HCT116 (cell line): Measurements from ENCODE around the gene COL5A1. TPM values are rescaled to one million over a fixed set of nuclear protein-coding genes. Genes with fewer than 3 reads are reported as not detected.

Experiments used
- ATAC-seq: fragments of 200-7000 bp; cut with Tn5 transposase; 2 replicates; pipeline ENCODE4 v1.9.1; 2020; ENCODE audit warnings: mild to moderate bottlenecking, moderate library complexity
- BruUV-seq: library from RNA; stranded (reverse); fragments of 400-500 nt; replicated peaks from 2 replicates; lab custom pipeline; 2021; lab: Mats Ljungman, UMichigan
- CTCF ChIA-PET: fragments of 300-600 bp; sonication (Branson Sonifier 250); formaldehyde crosslinking; loops from one replicate; lab custom pipeline; 2021; ENCODE audit warnings: antibody characterized with exemption; lab: Charles Lee
- POLR2A ChIA-PET: fragments of 300-600, 350-600 bp; sonication (Branson Sonifier 250); formaldehyde crosslinking; loops from one replicate; lab custom pipeline; 2021; ENCODE audit warnings: antibody characterized with exemption; lab: Charles Lee
- RAD21 ChIA-PET, 2 experiments: fragments of 300-600 bp; sonication (Branson Sonifier 250); formaldehyde crosslinking; loops; one replicate each; lab custom pipeline; 2023; ENCODE audit warnings: low total read pairs in 2 of 2; ENCODE audit not compliant: uncharacterized antibody in 2 of 2, unreplicated experiment in 2 of 2, low non-redundant PET in 1 of 2; lab: Charles Lee
- DNase-seq: peaks from one replicate; pipeline ENCODE4 v3.0.0-alpha.2; 2010; ENCODE audit warnings: low read depth, low spot score
- H2AFZ ChIP-seq: fragments of 200-600 bp; shearing (Covaris generic), sonication (generic); 2 replicates; pipeline ENCODE4 v1.6.1; 2017; ENCODE audit warnings: low read depth, mixed run types, mixed read lengths, antibody characterized with exemption, low read length; ENCODE audit not compliant: poor library complexity, severe bottlenecking
- H3K27ac ChIP-seq: 2 replicates; pipeline ENCODE4 v1.5.1; 2012; ENCODE audit warnings: low read depth, low read length
- H3K27me3 ChIP-seq: fragments of 200-600 bp; sonication (generic); 2 replicates; pipeline ENCODE4 v1.6.1; 2016; ENCODE audit warnings: mixed run types, low read length, mixed read lengths; ENCODE audit not compliant: insufficient read depth
- H3K36me3 ChIP-seq, 2 experiments: fragments of 200-500 bp in 1 of 2; fragments of 200-600 bp in 1 of 2; sonication (Bioruptor generic) in 1 of 2; sonication (generic) in 1 of 2; 2 replicates each; pipeline versions ENCODE4 v1.5.1 to v1.6.1; 2014 to 2016; ENCODE audit warnings: low read length in 2 of 2, inconsistent platforms in 1 of 2, mixed read lengths in 1 of 2, mixed run types in 1 of 2; ENCODE audit not compliant: insufficient read depth in 2 of 2, control insufficient read depth in 1 of 2
- H3K4me1 ChIP-seq, 2 experiments: fragments of 200-600 bp in 1 of 2; sonication (generic) in 1 of 2; 2 replicates each; pipeline versions ENCODE4 v1.5.1 to v1.6.1; 2012 to 2017; ENCODE audit warnings: low read length in 2 of 2, inconsistent platforms in 1 of 2, mild to moderate bottlenecking in 1 of 2, mixed read lengths in 1 of 2, mixed run types in 1 of 2, moderate library complexity in 1 of 2; ENCODE audit not compliant: insufficient read depth in 2 of 2, control insufficient read depth in 1 of 2
- H3K4me2 ChIP-seq: fragments of 200-600 bp; sonication (generic); 2 replicates; pipeline ENCODE4 v1.6.1; 2017; ENCODE audit warnings: mixed run types, low read length, mixed read lengths
- H3K4me3 ChIP-seq, 2 experiments: fragments of 200-600 bp in 1 of 2; sonication (generic) in 1 of 2; replicated peaks in 1 of 2; 2 replicates each; pipeline ENCODE4 v1.5.1; 2011 to 2016; ENCODE audit warnings: low read length in 2 of 2, control low read depth in 1 of 2, low read depth in 1 of 2, mild to moderate bottlenecking in 1 of 2, mixed read lengths in 1 of 2, mixed run types in 1 of 2
- H3K79me2 ChIP-seq: fragments of 200-600 bp; sonication (generic); 2 replicates; pipeline ENCODE4 v1.6.1; 2017; ENCODE audit warnings: mild to moderate bottlenecking, mixed run types, low read length, moderate library complexity, mixed read lengths; ENCODE audit not compliant: insufficient read depth
- H3K9ac ChIP-seq: fragments of 200-600 bp; sonication (generic); 2 replicates; pipeline ENCODE4 v1.6.1; 2016; ENCODE audit warnings: low read length, mixed read lengths
- H3K9me2 ChIP-seq: fragments of 200-600 bp; sonication (generic), shearing (Covaris generic); 2 replicates; pipeline ENCODE4 v1.6.1; 2017; ENCODE audit warnings: mixed run types, mild to moderate bottlenecking, moderate library complexity; ENCODE audit not compliant: insufficient read depth
- H3K9me3 ChIP-seq, 2 experiments: fragments of 200-500 bp in 1 of 2; fragments of 200-600 bp in 1 of 2; sonication (Bioruptor generic) in 1 of 2; sonication (generic) in 1 of 2; 2 replicates each; pipeline ENCODE4 v1.6.1; 2014 to 2017; ENCODE audit warnings: low read length in 2 of 2, mixed read lengths in 2 of 2, inconsistent platforms in 1 of 2, low read depth in 1 of 2, mild to moderate bottlenecking in 1 of 2, mixed run types in 1 of 2, moderate library complexity in 1 of 2; ENCODE audit not compliant: control insufficient read depth in 1 of 2, insufficient read depth in 1 of 2
- H4K20me1 ChIP-seq: fragments of 200-600 bp; sonication (generic), shearing (Covaris generic); 2 replicates; pipeline ENCODE4 v1.6.1; 2017; ENCODE audit warnings: mixed run types, mild to moderate bottlenecking, moderate library complexity; ENCODE audit not compliant: insufficient read depth
- CBX3 ChIP-seq: IDR thresholded peaks from 2 replicates; pipeline ENCODE4 v1.6.1; 2012; ENCODE audit warnings: low read depth
- EGR1 ChIP-seq: IDR thresholded peaks from 2 replicates; pipeline ENCODE4 v1.6.1; 2012; ENCODE audit warnings: low read depth
- ELF1 ChIP-seq: IDR thresholded peaks from 2 replicates; pipeline ENCODE4 v1.6.1; 2012; ENCODE audit warnings: low read depth, borderline replicate concordance
- EZH2 ChIP-seq: fragments of 200-600 bp; sonication (generic); IDR thresholded peaks from 2 replicates; pipeline ENCODE4 v1.6.1; 2017; ENCODE audit warnings: antibody characterized with exemption, mixed run types
- EZH2phosphoT487 ChIP-seq: fragments of 200-600 bp; IDR thresholded peaks from 2 replicates; pipeline ENCODE4 v1.6.1; 2018; ENCODE audit warnings: antibody characterized with exemption, borderline replicate concordance
- JUND ChIP-seq: IDR thresholded peaks from 2 replicates; pipeline ENCODE4 v1.6.1; 2012
- POLR2AphosphoS5 ChIP-seq: IDR thresholded peaks from 2 replicates; pipeline ENCODE4 v1.6.1; 2011; ENCODE audit warnings: mild to moderate bottlenecking, low read depth, low read length, moderate library complexity
- RAD21 ChIP-seq: IDR thresholded peaks from 2 replicates; pipeline ENCODE4 v1.6.1; 2012; ENCODE audit warnings: low read depth, mild to moderate bottlenecking
- SRF ChIP-seq: IDR thresholded peaks from 2 replicates; pipeline ENCODE4 v1.6.1; 2012; ENCODE audit warnings: low read depth
- TCF7L2 ChIP-seq: IDR thresholded peaks from 2 replicates; pipeline ENCODE4 v1.7.0; 2011; ENCODE audit warnings: borderline replicate concordance, inconsistent platforms; ENCODE audit not compliant: insufficient read depth, insufficient read length; ENCODE audit errors: extremely low read depth
- ZNF274 ChIP-seq: fragments of 200-500 bp; sonication (Bioruptor generic); IDR thresholded peaks from 2 replicates; pipeline ENCODE4 v1.6.1; 2014; ENCODE audit warnings: mild to moderate bottlenecking, low read depth, low read length, inconsistent platforms
- intact Hi-C: fragments of 100-400 bp; cut with micrococcal nuclease; formaldehyde crosslinking; loops from 2 replicates; pipeline ENCODE4 v1.10.0; 2022
- total RNA-seq: library from RNA; stranded (reverse); gene quantifications from one replicate; pipeline ENCODE4 v1.2.1, GENCODE V29; 2021; ENCODE audit not compliant: unreplicated experiment
- TF ChIP-seq, protein P1 (sequence below): IDR thresholded peaks from 2 replicates; pipeline ENCODE4 v1.6.1; 2012; ENCODE audit warnings: low read depth
- TF ChIP-seq, protein P2 (sequence below): IDR thresholded peaks from 2 replicates; pipeline ENCODE4 v1.6.1; 2011; ENCODE audit warnings: mild to moderate bottlenecking, low read length, moderate library complexity; ENCODE audit not compliant: insufficient replicate concordance; ENCODE audit errors: extremely low read depth
- TF ChIP-seq, protein P3 (sequence below): IDR thresholded peaks from 2 replicates; pipeline ENCODE4 v1.6.1; 2012
- TF ChIP-seq, protein P4 (sequence below), 3 experiments: fragments of 200-600 bp in 1 of 3; sonication (generic) in 1 of 3; IDR thresholded peaks in 2 of 3; conservative IDR thresholded peaks in 1 of 3; 2 replicates each; pipeline ENCODE4 v1.5.1; 2012 to 2017; ENCODE audit warnings: low read depth in 2 of 3, low read length in 2 of 3, antibody characterized with exemption in 1 of 3, borderline replicate concordance in 1 of 3, control low read depth in 1 of 3, mild to moderate bottlenecking in 1 of 3, mixed read lengths in 1 of 3, mixed run types in 1 of 3, moderate library complexity in 1 of 3; ENCODE audit not compliant: insufficient read depth in 1 of 3

Gene COL5A1
- total RNA-seq, 1 experiment from 2014 or later: 0.30 TPM

DNA sequence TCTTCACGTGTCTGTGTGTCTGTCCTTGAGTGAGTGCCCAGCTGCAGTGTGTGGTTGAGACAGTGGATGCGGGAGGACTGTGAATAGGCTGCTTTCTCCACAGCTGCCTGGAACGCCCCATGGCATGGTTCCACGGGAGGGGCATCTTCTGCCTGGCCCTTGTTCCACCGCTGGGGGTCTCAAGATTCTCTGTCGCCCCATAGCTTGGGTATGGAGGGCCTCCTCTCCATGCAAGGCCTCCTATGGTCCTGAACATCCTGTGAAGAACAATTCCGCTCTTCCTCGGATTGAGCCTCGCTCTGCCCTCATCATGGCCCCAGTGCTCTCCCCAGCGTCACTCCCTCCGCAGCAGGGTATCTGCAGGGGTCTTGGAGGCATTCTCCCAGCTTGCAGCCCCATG lies 36.1 kb downstream of the COL5A1 start:
- intact Hi-C loops: no loop called here
- H3K9me2 ChIP-seq: no peaks in the 10 kb centered on the region
- no peaks in the 10 kb centered on the region for H3K4me1 ChIP-seq
- H3K4me2 ChIP-seq: no peak overlapping the region
- CTCF ChIA-PET: no interaction called here
- H3K9ac ChIP-seq: no peak overlapping the region
- no peaks in the 10 kb centered on the region for H3K79me2 ChIP-seq
- no peak overlapping the region for H3K27ac ChIP-seq
- BruUV-seq: no TSS peak
- H3K36me3 ChIP-seq: no peaks in the 10 kb centered on the region
- no peaks in the 10 kb centered on the region; a peak in 1 of 4 replicates for H3K9me3 ChIP-seq
- no peak for TF ChIP-seq ELF1
- no peak for TF ChIP-seq EZH2phosphoT487
- TF ChIP-seq RAD21: no peak
- TF ChIP-seq, protein P1, sequence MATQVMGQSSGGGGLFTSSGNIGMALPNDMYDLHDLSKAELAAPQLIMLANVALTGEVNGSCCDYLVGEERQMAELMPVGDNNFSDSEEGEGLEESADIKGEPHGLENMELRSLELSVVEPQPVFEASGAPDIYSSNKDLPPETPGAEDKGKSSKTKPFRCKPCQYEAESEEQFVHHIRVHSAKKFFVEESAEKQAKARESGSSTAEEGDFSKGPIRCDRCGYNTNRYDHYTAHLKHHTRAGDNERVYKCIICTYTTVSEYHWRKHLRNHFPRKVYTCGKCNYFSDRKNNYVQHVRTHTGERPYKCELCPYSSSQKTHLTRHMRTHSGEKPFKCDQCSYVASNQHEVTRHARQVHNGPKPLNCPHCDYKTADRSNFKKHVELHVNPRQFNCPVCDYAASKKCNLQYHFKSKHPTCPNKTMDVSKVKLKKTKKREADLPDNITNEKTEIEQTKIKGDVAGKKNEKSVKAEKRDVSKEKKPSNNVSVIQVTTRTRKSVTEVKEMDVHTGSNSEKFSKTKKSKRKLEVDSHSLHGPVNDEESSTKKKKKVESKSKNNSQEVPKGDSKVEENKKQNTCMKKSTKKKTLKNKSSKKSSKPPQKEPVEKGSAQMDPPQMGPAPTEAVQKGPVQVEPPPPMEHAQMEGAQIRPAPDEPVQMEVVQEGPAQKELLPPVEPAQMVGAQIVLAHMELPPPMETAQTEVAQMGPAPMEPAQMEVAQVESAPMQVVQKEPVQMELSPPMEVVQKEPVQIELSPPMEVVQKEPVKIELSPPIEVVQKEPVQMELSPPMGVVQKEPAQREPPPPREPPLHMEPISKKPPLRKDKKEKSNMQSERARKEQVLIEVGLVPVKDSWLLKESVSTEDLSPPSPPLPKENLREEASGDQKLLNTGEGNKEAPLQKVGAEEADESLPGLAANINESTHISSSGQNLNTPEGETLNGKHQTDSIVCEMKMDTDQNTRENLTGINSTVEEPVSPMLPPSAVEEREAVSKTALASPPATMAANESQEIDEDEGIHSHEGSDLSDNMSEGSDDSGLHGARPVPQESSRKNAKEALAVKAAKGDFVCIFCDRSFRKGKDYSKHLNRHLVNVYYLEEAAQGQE: no peak
- TF ChIP-seq, protein P2, sequence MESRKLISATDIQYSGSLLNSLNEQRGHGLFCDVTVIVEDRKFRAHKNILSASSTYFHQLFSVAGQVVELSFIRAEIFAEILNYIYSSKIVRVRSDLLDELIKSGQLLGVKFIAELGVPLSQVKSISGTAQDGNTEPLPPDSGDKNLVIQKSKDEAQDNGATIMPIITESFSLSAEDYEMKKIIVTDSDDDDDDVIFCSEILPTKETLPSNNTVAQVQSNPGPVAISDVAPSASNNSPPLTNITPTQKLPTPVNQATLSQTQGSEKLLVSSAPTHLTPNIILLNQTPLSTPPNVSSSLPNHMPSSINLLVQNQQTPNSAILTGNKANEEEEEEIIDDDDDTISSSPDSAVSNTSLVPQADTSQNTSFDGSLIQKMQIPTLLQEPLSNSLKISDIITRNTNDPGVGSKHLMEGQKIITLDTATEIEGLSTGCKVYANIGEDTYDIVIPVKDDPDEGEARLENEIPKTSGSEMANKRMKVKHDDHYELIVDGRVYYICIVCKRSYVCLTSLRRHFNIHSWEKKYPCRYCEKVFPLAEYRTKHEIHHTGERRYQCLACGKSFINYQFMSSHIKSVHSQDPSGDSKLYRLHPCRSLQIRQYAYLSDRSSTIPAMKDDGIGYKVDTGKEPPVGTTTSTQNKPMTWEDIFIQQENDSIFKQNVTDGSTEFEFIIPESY: no peak
- TF ChIP-seq, protein P3, sequence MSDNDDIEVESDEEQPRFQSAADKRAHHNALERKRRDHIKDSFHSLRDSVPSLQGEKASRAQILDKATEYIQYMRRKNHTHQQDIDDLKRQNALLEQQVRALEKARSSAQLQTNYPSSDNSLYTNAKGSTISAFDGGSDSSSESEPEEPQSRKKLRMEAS: no peak
- TF ChIP-seq SRF: no peak
- TF ChIP-seq, protein P4, sequence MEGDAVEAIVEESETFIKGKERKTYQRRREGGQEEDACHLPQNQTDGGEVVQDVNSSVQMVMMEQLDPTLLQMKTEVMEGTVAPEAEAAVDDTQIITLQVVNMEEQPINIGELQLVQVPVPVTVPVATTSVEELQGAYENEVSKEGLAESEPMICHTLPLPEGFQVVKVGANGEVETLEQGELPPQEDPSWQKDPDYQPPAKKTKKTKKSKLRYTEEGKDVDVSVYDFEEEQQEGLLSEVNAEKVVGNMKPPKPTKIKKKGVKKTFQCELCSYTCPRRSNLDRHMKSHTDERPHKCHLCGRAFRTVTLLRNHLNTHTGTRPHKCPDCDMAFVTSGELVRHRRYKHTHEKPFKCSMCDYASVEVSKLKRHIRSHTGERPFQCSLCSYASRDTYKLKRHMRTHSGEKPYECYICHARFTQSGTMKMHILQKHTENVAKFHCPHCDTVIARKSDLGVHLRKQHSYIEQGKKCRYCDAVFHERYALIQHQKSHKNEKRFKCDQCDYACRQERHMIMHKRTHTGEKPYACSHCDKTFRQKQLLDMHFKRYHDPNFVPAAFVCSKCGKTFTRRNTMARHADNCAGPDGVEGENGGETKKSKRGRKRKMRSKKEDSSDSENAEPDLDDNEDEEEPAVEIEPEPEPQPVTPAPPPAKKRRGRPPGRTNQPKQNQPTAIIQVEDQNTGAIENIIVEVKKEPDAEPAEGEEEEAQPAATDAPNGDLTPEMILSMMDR (IDR thresholded peaks at IDR 0.05 in 2 of 3, conservative IDR thresholded peaks at IDR 0.05 in 1 of 3; ENCODE audit: borderline replicate concordance in 1 of 3, insufficient read depth in 1 of 3, low read depth in 2 of 3, low read length in 2 of 3): no peak
- TF ChIP-seq POLR2AphosphoS5: no peak
- no peak for TF ChIP-seq EGR1
- TF ChIP-seq CBX3: no peak
- TF ChIP-seq JUND: no peak
- no peak for TF ChIP-seq EZH2
- TF ChIP-seq ZNF274: no peak
- TF ChIP-seq TCF7L2: no peak
- H3K4me3 ChIP-seq: no peak overlapping the region
- 0 out of 2 replicates have a peak, but pooled peaks cover 8% of the 10 kb centered on the region for H3K27me3 ChIP-seq
- no peak overlapping the region for H2AFZ ChIP-seq
- H4K20me1 ChIP-seq: no peaks in the 10 kb centered on the region
- ATAC-seq (no peak), DNase-seq (no peak)
- POLR2A ChIA-PET: no interaction called here
- RAD21 ChIA-PET: no interaction called here
